Ishikawa (cell line): ENCODE measurements around the gene ZNF585A.

Experiments used
- CEBPB ChIP-seq: IDR thresholded peaks from 2 replicates; pipeline ENCODE4 v1.6.1; 2012
- CREB1 ChIP-seq: IDR thresholded peaks from 2 replicates; pipeline ENCODE4 v1.6.1; 2012; ENCODE audit warnings: low read depth
- EGR1 ChIP-seq: IDR thresholded peaks from 2 replicates; pipeline ENCODE4 v1.6.1; 2012
- EP300 ChIP-seq: IDR thresholded peaks from 2 replicates; pipeline ENCODE4 v1.6.1; 2012; ENCODE audit warnings: borderline replicate concordance
- FOXM1 ChIP-seq: IDR thresholded peaks from 2 replicates; pipeline ENCODE4 v1.6.1; 2012; ENCODE audit warnings: low read depth, borderline replicate concordance
- NFIC ChIP-seq: IDR thresholded peaks from 2 replicates; pipeline ENCODE4 v1.6.1; 2012
- RAD21 ChIP-seq: IDR thresholded peaks from 2 replicates; pipeline ENCODE4 v1.6.1; 2012; ENCODE audit warnings: low read depth
- TAF1 ChIP-seq: IDR thresholded peaks from 2 replicates; pipeline ENCODE4 v1.6.1; 2012; ENCODE audit warnings: low read depth, mild to moderate bottlenecking
- TCF12 ChIP-seq: IDR thresholded peaks from 2 replicates; pipeline ENCODE4 v1.6.1; 2012; ENCODE audit warnings: low read depth
- TEAD4 ChIP-seq: IDR thresholded peaks from 2 replicates; pipeline ENCODE4 v1.6.1; 2012
- YY1 ChIP-seq: IDR thresholded peaks from 2 replicates; pipeline ENCODE4 v1.6.1; 2012; ENCODE audit warnings: low read depth
- ZBTB7A ChIP-seq: IDR thresholded peaks from 2 replicates; pipeline ENCODE4 v1.6.1; 2012; ENCODE audit warnings: low read depth
- TF ChIP-seq, protein P1 (sequence below): IDR thresholded peaks from 2 replicates; pipeline ENCODE4 v1.6.1; 2012; ENCODE audit warnings: low read depth, mild to moderate bottlenecking
- TF ChIP-seq, protein P2 (sequence below): IDR thresholded peaks from 2 replicates; pipeline ENCODE4 v1.6.1; 2012
- TF ChIP-seq, protein P3 (sequence below): IDR thresholded peaks from 2 replicates; pipeline ENCODE4 v1.6.1; 2012

The ZNF585A gene

DNA sequence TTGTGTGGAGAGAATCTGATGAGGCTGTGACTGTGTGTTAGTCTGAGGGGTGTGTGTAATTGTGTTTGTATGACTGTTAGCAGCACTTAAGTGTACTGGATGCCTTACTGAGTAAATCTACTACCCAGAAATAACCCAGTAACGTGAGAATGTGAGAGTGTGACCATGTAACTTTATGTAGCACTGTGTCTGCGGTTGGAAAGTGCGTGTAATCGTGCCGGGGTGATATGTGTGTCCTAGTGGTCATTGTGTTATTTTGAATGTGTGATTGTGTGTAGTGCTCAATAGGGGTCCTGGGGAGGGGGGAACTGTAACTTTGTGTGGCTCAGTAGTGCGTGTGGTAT, 46.1 kb upstream of the ZNF585A start:
- TF ChIP-seq CREB1 (no peak), EP300 (no peak), RAD21 (no peak), FOXM1 (no peak), YY1 (no peak), CEBPB (no peak), NFIC (no peak), TAF1 (no peak), TCF12 (no peak), ZBTB7A (no peak), EGR1 (no peak), TEAD4 (no peak)
- TF ChIP-seq, protein P1, sequence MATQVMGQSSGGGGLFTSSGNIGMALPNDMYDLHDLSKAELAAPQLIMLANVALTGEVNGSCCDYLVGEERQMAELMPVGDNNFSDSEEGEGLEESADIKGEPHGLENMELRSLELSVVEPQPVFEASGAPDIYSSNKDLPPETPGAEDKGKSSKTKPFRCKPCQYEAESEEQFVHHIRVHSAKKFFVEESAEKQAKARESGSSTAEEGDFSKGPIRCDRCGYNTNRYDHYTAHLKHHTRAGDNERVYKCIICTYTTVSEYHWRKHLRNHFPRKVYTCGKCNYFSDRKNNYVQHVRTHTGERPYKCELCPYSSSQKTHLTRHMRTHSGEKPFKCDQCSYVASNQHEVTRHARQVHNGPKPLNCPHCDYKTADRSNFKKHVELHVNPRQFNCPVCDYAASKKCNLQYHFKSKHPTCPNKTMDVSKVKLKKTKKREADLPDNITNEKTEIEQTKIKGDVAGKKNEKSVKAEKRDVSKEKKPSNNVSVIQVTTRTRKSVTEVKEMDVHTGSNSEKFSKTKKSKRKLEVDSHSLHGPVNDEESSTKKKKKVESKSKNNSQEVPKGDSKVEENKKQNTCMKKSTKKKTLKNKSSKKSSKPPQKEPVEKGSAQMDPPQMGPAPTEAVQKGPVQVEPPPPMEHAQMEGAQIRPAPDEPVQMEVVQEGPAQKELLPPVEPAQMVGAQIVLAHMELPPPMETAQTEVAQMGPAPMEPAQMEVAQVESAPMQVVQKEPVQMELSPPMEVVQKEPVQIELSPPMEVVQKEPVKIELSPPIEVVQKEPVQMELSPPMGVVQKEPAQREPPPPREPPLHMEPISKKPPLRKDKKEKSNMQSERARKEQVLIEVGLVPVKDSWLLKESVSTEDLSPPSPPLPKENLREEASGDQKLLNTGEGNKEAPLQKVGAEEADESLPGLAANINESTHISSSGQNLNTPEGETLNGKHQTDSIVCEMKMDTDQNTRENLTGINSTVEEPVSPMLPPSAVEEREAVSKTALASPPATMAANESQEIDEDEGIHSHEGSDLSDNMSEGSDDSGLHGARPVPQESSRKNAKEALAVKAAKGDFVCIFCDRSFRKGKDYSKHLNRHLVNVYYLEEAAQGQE: no peak
- TF ChIP-seq, protein P2, sequence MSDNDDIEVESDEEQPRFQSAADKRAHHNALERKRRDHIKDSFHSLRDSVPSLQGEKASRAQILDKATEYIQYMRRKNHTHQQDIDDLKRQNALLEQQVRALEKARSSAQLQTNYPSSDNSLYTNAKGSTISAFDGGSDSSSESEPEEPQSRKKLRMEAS: no peak
- TF ChIP-seq, protein P3, sequence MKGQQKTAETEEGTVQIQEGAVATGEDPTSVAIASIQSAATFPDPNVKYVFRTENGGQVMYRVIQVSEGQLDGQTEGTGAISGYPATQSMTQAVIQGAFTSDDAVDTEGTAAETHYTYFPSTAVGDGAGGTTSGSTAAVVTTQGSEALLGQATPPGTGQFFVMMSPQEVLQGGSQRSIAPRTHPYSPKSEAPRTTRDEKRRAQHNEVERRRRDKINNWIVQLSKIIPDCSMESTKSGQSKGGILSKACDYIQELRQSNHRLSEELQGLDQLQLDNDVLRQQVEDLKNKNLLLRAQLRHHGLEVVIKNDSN: no peak

DNA sequence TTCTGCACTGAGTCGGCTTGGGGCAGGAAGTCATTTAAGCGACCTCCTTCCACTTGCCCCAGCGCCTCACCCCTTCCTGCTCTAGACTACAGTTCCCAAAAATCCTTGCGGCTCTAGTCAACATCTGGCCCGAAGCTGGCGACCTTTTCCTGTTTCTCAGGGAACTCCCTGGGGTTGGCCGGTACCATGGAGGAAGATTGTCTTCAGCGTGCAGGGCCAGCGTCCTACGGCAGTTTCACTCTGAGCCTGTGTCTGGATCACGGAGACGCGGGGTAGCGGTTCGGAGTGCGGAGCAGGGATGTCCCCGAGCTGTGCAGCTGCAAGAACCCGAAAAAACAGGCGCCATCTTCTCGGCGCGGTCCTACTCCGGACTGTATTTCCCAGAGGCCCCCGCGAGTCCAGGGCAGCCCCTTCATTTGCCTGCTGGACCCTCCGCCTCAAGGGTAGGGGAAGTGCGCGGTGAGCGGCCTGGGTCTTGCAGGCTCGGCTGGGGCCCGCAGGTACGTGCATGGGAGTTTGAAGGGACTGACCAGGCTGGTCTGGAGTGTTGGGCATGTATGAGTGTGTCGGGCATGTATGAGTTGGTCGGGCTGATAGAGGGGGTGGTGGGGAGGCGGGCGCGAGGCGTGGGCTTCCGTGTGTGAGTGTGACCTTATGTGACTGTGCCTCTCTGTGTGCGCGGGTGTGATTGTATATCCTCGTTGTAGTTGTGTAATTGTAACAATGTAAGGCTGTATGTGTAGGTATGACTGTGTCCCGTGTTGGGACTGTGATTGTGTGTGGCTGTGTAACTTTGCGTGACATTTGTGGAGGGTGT, 45.5 kb upstream of the ZNF585A start, which contains the start of gene ZNF383:
TSS of gene ZNF383 (plus strand) at position 440 of the 817 bp plus-strand sequence. CDS start 12,240 bp downstream, outside the sequence.
- no peak for TF ChIP-seq TEAD4
- TF ChIP-seq, protein P2: peak; percentile 81
- TF ChIP-seq ZBTB7A: 0 out of 2 replicates have a peak, but pooled peaks have one; percentile 26
- TF ChIP-seq, protein P3: no peak
- peak; percentile 65 for TF ChIP-seq TCF12
- TF ChIP-seq TAF1: peak; percentile 71
- no peak; the same call in 1 of the 2 replicates for TF ChIP-seq EGR1
- TF ChIP-seq YY1: peak; percentile 94
- TF ChIP-seq RAD21: no peak
- TF ChIP-seq CREB1: peak; percentile 22; the same call in 1 of the 2 replicates
- TF ChIP-seq, protein P1: no peak
- 0 out of 2 replicates have a peak, but pooled peaks have one; percentile 38 for TF ChIP-seq FOXM1
- no peak for TF ChIP-seq NFIC
- TF ChIP-seq CEBPB: no peak
- TF ChIP-seq EP300: 0 out of 2 replicates have a peak, but pooled peaks have one; percentile 23

DNA sequence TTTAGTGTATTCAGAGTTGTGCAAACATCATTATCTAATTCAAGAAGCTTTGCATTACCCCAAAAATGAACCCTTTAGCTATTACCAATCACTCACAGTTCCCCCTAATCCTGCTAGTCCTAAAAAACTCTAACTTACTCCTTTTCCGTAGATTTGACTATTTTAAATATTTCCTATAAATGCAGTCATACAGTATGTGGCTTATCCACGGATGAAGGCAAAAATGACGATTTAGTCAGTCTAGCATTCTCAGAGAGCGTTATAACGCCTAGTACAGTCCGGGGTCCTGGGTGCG, 44.9 kb upstream of the ZNF585A start:
- TF ChIP-seq NFIC (no peak), RAD21 (no peak), CEBPB (no peak), FOXM1 (no peak), YY1 (no peak)
- TF ChIP-seq, protein P1: no peak

DNA sequence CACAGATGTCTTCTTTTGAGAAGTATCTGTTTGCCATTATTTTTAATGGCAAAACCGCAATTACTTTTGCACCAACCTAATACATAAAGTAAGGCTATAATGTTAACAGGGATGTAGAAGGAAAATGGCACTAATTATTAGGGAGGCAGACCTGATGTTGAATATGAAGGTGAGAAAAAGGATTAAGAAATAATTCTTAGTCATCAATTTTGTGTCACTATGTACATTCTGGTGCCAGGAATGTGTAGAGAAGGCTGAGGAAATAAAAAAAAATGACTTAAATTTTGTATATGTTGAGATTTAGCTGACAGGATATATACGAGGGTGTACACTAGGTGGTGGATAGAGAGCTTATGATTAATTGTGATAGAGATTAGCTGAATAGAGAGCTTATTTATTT, 25.3 kb upstream of the ZNF585A start:
- TF ChIP-seq, protein P2: no peak
- TF ChIP-seq EGR1 (no peak), FOXM1 (no peak), EP300 (no peak), TEAD4 (no peak), ZBTB7A (no peak), RAD21 (no peak)
